GM15510 (cell line): ENCODE data around the gene MRTFA.

Experiments
- POLR2A ChIP-seq: IDR thresholded peaks from 3 replicates; pipeline ENCODE4 v1.6.1; 2011; ENCODE audit warnings: borderline replicate concordance; ENCODE audit not compliant: insufficient read length; ENCODE audit errors: extremely low read depth

Gene MRTFA

DNA sequence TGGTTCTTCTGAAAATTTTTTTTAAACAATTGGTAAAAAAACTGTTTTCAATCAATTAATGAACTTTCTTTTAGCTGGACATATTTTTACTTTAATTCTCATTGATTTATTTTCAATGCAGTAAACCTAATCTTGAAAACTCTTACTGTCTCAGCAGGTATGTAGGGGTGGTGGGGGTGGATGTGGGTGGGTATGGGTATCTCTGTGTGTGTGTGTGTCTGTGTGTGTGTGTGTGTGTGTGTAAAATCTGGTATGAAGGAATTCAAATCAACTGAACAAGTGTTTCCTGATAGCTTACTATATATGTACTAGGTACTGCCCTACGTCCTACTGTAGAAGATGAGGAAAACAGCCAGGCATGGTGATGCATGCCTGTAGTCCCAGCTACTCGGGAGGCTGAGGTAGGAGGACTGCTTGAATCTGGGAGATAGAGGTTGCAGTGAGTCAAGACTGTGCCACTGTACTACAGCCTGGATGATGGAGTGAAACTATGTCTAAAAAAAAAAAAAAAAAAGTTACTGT, 75.5 kb downstream of the MRTFA start:
- TF ChIP-seq POLR2A = no peak

DNA sequence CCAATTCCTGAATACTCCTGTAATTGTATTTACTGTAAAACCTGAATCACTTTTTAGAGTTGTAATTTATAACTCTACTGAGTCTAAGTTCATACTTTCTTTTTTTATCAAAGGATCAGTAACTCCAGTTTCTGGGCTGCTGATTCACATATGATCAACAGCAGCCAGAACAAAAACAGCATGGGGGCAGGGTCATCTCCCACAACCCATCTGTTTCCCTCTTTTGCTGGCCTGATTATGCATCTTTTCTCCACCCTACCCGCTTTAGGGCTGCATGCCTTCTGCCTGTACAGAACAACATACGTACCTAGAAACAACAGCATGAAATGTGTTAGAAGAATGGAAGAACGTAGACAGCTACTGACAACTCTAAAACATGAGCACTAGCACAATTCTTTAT, 76.0 kb downstream of the MRTFA start:
- TF ChIP-seq POLR2A = no peak

DNA sequence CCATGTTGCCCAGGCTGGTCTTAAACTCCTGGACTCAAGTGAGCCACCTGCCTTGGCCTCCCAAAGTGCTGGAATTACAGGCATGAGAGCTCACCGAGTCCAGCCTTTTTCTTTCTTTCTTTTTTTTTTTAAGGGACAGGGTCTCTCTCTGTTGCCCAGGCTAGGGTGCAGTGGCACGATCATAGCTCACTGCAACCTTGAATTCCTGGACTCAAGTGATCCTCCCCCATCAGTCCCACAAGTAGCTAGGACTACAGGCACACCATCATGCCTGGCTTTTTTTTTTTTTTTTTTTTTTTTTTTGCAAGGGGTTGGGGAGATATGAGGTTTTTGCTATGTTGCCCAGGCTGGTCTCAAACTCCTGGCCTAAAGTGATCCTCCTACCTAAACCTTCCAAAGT, 78.5 kb downstream of the MRTFA start:
- TF ChIP-seq POLR2A = no peak

DNA sequence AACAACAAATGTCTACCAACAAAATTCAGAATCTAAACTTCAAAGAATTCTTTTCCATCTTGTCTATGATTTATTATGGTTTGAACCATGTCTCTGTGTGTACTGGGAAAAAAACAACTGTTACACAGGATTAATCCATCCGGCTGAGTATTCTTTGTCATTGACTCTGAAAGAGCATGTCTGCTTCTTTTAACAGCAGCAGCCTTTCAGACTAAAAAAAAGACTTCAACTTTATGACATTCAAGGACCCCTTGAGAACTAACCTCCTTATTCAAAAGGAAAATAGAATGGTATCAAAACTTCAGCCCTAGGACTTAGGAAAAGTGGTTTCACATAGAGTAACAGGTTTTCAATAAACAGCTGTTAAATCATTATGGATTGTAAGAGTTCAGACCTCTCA, 79.9 kb downstream of the MRTFA start:
- TF ChIP-seq POLR2A = no peak

DNA sequence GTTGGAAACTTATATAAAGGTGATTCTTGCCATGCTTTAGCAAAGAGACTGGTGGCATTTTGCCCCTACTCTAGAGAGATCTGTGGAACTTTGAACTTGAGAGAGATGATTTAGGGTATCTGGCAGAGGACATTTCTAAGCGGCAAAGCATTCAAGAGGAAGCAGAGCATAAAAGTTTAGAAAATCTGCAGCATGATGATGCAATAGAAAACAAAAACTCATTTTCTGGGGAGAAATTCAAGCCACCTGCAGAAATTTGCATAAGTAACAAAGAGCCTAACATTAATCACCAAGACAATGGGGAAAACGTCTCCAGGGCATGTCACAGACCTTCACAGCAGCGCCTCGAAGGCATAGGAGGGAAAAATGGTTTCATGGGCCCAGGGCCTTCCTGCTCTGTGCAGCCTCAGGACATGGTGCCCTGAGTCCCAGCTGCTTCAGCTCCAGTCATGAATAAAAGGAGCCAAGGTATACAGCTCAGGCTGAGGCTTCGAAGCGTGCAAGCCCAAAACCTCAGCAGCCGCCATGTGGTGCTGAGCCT, 83.4 kb downstream of the MRTFA start:
- TF ChIP-seq POLR2A = no peak

DNA sequence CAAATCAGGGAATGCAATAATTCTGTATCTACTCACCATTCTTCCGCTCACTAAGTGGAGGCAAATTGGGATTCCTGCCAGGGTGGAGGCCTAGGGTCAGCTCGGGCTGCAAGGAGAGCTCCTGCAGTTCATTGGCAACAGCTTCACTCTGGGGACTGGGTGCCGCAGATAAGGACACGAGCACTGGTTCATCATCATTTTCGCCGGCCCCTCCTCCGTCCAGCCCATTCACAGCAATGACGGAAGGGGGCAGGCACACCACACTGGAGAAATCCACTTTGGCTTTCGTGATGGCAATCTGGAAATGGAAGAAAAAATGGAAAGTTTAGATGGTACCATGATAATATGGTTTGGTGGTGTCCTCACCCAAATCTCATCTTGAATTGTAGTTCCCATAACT, 84.4 kb downstream of the MRTFA start:
- TF ChIP-seq POLR2A = no peak

DNA sequence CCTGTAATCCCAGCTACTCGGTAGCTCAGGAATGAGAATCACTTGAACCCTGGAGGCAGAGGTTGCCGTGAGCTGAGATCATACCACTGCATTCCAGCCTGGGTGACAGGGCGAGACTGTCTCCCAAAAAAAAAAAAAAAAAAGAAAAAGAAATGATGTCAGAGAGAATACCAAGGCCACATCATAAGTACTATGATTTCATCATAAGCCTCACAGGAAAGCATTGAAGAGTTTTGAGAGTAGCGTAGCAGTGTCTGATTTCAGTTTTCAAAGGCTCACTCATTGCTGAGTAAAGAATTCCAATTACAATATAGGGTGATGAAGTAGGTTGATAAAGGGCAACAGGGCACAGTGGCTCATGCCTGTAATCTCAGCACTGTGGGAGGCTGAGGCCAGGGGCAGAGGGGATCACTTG, 88.8 kb downstream of the MRTFA start:
- no peak for TF ChIP-seq POLR2A

DNA sequence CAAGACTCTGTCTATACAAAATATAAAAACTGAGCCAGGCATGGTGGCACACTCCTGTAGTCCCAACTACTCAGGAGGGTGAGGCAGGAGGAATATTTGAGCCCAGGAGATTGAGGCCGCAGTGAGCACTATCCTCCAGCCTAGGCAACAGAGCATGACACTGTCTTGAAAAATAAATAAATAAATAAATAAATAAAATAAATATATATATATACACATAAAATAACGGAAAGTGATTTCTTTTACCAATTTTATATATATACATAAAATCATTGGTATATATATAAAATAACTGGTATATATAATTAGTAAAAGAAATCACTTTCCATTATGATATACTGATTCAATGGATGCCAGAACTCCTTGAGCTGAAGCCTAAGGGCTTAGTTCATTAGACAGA, 91.8 kb downstream of the MRTFA start:
- no peak for TF ChIP-seq POLR2A

DNA sequence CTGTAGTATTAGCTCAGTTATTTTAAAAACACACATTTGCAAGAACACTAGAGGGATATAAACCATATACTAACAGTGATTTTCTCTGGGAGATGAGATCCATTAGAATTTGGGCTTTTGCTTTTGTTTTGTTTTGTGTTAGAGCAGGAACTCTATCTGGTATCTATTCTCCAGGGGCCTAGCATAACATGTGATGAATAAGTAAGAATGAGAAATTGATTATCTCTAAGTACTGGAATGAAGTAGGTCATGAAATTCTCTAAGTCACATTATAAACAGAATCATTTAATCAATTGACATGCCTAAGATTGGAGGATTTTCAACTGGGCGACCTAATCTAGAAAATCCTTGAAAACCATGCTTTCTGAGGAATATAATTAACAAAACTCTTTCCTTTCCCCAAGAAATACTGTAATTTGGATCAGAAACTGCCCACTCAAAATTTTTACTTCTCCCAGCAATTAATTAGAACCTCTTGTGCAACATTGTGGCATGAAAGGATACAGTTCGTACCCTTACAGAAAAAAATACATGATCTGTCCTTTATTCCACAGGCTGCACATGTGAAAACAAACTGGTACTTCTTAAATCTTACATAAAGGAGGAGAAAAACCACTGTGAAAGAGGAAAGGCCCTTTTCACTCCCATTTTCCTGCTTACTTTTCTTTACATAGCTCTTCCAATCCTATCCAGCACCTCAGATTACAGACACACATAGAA, 93.5 kb downstream of the MRTFA start:
- no peak for TF ChIP-seq POLR2A

DNA sequence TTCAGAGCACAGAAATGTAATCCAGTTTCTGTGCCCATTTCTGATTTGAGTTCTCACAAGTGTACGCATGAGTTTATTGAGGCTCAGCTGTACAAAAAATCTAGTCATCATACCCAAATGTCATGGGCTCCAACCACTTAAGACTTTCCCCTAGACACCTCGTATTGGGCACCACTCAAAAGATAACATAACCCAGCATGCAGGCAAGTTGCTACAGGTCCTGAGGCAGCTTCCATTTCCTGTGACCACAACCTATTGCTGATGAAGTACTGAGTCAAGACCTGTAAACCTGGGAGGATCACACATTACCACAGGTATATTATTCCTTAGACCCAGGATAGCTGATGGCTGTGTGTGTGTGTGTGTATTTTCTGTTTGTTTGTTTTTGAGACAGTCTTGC, 95.2 kb downstream of the MRTFA start:
- TF ChIP-seq POLR2A = no peak

DNA sequence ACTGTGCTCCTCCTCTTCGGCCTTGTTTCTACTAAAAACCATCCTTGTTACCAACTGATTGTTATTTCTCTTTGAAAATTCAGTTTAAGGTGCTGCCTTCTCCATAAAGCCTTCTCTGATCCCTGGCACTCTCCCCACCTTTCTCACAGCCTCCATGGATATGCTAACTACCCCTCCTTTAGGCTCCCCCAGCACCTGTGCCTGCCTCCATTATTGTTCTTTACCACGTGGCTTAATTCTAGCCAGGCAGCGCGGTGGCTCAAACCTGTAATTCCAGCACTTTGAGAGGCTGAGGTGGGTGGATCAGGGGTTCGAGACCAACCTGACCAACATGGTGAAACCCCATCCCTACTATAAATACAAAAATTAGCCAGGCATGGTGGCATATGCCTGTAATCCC, 96.3 kb downstream of the MRTFA start:
- TF ChIP-seq POLR2A = no peak

DNA sequence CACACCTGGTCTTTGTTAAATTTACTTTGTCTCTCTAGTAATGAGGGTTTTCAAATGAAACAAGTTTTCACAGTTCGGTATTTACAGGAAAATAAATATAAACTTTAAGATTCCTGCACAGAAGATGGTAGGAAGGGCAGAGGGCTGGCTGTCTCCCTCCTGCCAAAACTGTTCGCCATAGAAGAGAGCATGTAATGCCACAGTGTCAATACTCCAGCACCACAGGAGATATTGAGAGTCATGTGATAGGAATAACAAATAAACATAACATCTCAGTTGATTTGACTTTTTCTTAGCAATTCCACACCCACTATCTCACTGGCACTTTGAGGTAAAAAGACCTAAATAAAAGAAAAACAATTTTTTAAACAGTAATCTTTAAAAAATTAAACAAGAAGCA, 100.9 kb downstream of the MRTFA start:
- no peak for TF ChIP-seq POLR2A

DNA sequence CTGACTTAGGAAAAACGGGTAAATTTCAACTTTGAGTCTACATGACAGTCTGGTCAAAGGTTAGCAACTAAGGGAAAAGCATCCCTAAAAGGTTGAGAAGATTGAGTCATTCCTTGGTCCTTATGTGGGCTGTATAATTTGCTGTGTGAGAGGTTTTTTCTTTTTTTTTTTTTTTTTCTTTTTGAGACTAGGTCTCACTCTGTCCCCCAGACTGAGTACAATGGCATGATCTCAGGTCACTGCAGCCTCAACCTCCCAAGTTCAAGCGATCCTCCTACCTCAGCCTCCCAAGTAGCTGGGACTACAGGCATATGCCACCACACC, 101.4 kb downstream of the MRTFA start:
- no peak for TF ChIP-seq POLR2A

DNA sequence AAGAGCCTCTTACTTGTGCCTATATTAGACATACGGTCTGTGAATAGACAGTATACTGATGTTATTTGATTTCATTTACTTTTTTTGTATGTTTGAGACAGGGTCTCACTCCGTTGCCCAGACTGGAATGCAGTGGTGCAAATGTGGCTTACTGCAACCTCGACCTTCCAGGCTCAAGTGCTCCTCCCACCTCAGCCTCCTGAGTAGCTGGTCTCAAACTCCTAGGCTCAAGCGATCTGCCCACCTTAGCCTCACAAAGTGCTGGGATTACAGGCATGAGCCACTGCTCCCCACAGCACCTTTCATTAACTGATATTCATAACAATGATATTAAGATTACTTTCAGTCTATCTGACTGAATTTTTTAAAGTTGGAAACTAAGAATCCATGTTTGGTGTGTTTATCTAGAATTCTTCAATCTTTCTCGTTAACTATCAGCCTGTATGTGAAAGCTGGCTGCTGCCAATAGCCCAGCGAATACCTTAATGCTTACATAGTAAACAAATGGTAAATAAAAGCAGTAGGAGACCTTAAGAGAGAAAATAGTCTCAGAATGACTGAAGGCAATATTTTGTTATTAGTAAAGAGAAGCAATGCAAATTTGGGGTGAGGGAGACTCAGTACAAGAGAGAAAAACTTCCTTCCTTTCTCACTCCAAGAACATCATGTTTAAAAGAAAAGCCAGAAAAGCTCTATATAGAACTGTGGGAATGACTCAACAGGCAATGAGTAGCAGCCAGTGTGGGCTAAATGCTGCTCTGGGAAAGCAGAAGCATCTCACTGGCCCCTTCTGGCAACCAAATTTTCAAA, 101.9 kb downstream of the MRTFA start:
- no peak for TF ChIP-seq POLR2A

DNA sequence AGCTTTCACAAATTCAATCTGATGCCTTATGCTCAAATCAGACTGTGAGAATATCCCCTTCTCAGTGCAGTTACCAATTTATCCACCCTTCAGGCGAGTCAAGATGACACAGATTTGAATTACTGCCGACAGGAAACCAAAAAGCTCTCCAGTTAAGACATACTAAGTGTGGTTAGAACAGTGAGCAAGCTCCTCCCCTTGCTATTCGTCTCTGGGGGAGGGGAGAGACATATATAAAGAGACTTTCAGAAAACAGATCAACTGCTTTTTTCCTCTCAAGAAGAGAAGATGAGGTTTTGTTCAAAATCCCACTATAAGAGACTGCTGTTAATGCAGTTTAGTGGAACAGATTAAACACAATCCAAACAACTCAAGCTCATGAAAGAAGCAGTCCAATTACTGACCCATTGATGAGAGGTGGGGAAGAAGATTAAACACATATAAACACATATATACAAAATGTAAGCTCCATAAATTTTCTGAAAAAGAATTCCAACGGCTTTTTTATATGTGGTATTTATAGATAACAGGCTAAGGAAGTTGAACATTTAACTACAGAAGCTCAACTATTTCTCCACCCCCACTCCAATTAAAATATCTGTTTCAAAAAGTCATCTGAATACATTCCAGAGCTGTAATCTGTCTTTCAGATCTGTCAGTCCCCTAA, 102.7 kb downstream of the MRTFA start:
- TF ChIP-seq POLR2A = no peak
